HepG2 (cell line): Measurements from ENCODE around the gene ATP2A2. TPM values are rescaled to one million over a fixed set of nuclear protein-coding genes. Genes with fewer than 3 reads are reported as not detected.

ENCODE experiments used
- ATAC-seq: fragments of 200-7000 bp; cut with Tn5 transposase; 3 replicates; pipeline ENCODE4 v1.9.1; 2020; ENCODE audit warnings: mild to moderate bottlenecking, moderate library complexity
- BruUV-seq: library from RNA; stranded (reverse); fragments of 400-500 nt; replicated peaks from 2 replicates; lab custom pipeline; 2021; lab: Mats Ljungman, UMichigan
- CTCF ChIA-PET: fragments of 300-600 bp; formaldehyde crosslinking; extraction: SDS; loops from one replicate; lab custom pipeline; 2021; ENCODE audit warnings: low total read pairs, inconsistent platforms, low intra/inter-chr PET ratio; lab: Yijun Ruan, JAX
- POLR2A ChIA-PET: fragments of 350-600 bp; sonication (Branson Sonifier 250); formaldehyde crosslinking; loops from one replicate; lab custom pipeline; 2020; ENCODE audit warnings: antibody characterized with exemption, inconsistent platforms; lab: Yijun Ruan, JAX
- DNase-seq: peaks from one replicate; pipeline ENCODE4 v3.0.0-alpha.2; 2015; ENCODE audit warnings: low spot score
- FAIRE-seq: peaks from 3 replicates; lab custom pipeline; 2011; peaks lifted over from hg19 to GRCh38; lab: Jason Lieb, UNC
- H2AFZ ChIP-seq: one replicate; pipeline ENCODE4 v1.6.1; 2011; ENCODE audit warnings: low read length, inconsistent platforms
- H3K27ac ChIP-seq: fragments of 300-600 bp; 3 replicates; pipeline ENCODE4 v1.8.0; 2011; ENCODE audit warnings: mixed run types, mild to moderate bottlenecking, mixed read lengths, low read length, inconsistent platforms; ENCODE audit not compliant: insufficient read depth; ENCODE audit errors: extremely low read length
- H3K27me3 ChIP-seq, 2 experiments: fragments of 200-600 bp in 1 of 2; 2 replicates in 1 of 2; 3 replicates in 1 of 2; pipeline versions ENCODE4 v1.6.0 to v1.8.0; 2011; ENCODE audit warnings: low read length in 2 of 2, mild to moderate bottlenecking in 2 of 2, moderate library complexity in 2 of 2, inconsistent platforms in 1 of 2; ENCODE audit not compliant: insufficient read depth in 2 of 2, control insufficient read depth in 1 of 2
- H3K36me3 ChIP-seq, 2 experiments: fragments of 200-600 bp in 1 of 2; replicated peaks in 1 of 2; 2 replicates in 1 of 2; 3 replicates in 1 of 2; pipeline versions ENCODE4 v1.5.1 to v1.8.0; 2011; ENCODE audit warnings: low read length in 2 of 2, inconsistent platforms in 1 of 2; ENCODE audit not compliant: insufficient read depth in 2 of 2, control insufficient read depth in 1 of 2
- H3K4me1 ChIP-seq: 2 replicates; pipeline ENCODE4 v1.5.1; 2012; ENCODE audit warnings: low read length, inconsistent platforms; ENCODE audit not compliant: insufficient read depth
- H3K4me2 ChIP-seq: 2 replicates; pipeline ENCODE4 v1.6.0; 2011; ENCODE audit warnings: low read depth, low read length, inconsistent platforms
- H3K4me3 ChIP-seq, 3 experiments: fragments of 200-600 bp in 1 of 3; sonication (generic), shearing (Covaris generic) in 1 of 3; replicated peaks in 1 of 3; 2 replicates each; pipeline ENCODE4 v1.5.1; 2011 to 2016; ENCODE audit warnings: low read length in 3 of 3, inconsistent platforms in 2 of 3, low read depth in 2 of 3, mild to moderate bottlenecking in 2 of 3, control low read depth in 1 of 3, mixed read lengths in 1 of 3; ENCODE audit not compliant: insufficient read depth in 1 of 3
- H3K79me2 ChIP-seq: one replicate; pipeline ENCODE4 v1.6.1; 2011; ENCODE audit warnings: low read length, inconsistent platforms; ENCODE audit not compliant: insufficient read depth
- H3K9ac ChIP-seq: 2 replicates; pipeline ENCODE4 v1.6.0; 2011; ENCODE audit warnings: mild to moderate bottlenecking, low read depth, low read length, inconsistent platforms; ENCODE audit not compliant: insufficient read depth
- H3K9me3 ChIP-seq: 2 replicates; pipeline ENCODE4 v1.5.1; 2012; ENCODE audit warnings: mild to moderate bottlenecking, low read length
- H4K20me1 ChIP-seq: 2 replicates; pipeline ENCODE4 v1.6.0; 2011; ENCODE audit warnings: inconsistent platforms, mild to moderate bottlenecking, low read length, moderate library complexity; ENCODE audit not compliant: insufficient read depth
- FOXC1 ChIP-seq: sonication (generic); formaldehyde crosslinking; IDR thresholded peaks from 2 replicates; pipeline ENCODE4 v1.8.0; 2022; ENCODE audit warnings: mild to moderate bottlenecking, missing genetic modification reagents, borderline replicate concordance
- FUBP1 ChIP-seq: sonication (generic); formaldehyde crosslinking; IDR thresholded peaks from 2 replicates; pipeline ENCODE4 v1.5.1; 2020; ENCODE audit warnings: missing genetic modification reagents, mild to moderate bottlenecking, borderline replicate concordance
- MXD3 ChIP-seq: IDR thresholded peaks from 2 replicates; pipeline ENCODE4 v1.6.1; 2016; ENCODE audit warnings: mild to moderate bottlenecking, missing biosample characterization, missing genetic modification reagents
- RBM22 ChIP-seq: fragments of 200-400 bp; formaldehyde crosslinking; optimal IDR thresholded peaks from 2 replicates; pipeline ENCODE3; 2017; ENCODE audit warnings: mild to moderate bottlenecking, low read length, moderate library complexity
- ZBTB3 ChIP-seq: sonication (generic); formaldehyde crosslinking; IDR thresholded peaks from 2 replicates; pipeline ENCODE4 v1.4.0; 2020; ENCODE audit warnings: low read depth, mild to moderate bottlenecking, moderate library complexity, missing genetic modification reagents, borderline replicate concordance
- ZMYM3 ChIP-seq: sonication (generic); formaldehyde crosslinking; IDR thresholded peaks from 2 replicates; pipeline ENCODE4 v1.5.1; 2020; ENCODE audit warnings: mild to moderate bottlenecking, missing genetic modification reagents
- ZNF121 ChIP-seq: sonication (generic); formaldehyde crosslinking; IDR thresholded peaks from 2 replicates; pipeline ENCODE4 v1.5.0; 2020; ENCODE audit warnings: mild to moderate bottlenecking, missing genetic modification reagents
- ZNF326 ChIP-seq: sonication (generic); formaldehyde crosslinking; IDR thresholded peaks from 2 replicates; pipeline ENCODE4 v1.4.0; 2020; ENCODE audit warnings: missing genetic modification reagents, borderline replicate concordance
- ZNF382 ChIP-seq: sonication (generic); formaldehyde crosslinking; IDR thresholded peaks from 2 replicates; pipeline ENCODE4 v1.5.0; 2020; ENCODE audit warnings: missing genetic modification reagents, mild to moderate bottlenecking, borderline replicate concordance
- ZNF431 ChIP-seq: sonication (generic); formaldehyde crosslinking; IDR thresholded peaks from 2 replicates; pipeline ENCODE4 v1.9.0; 2022; ENCODE audit warnings: missing genetic modification reagents, low read depth, mild to moderate bottlenecking, borderline replicate concordance
- WGBS: methylation state at CpG from one replicate; pipeline ENCODE4 v1.1.6; 2017; ENCODE audit warnings: low lambda C conversion rate; 5-methylcytosine and 5-hydroxymethylcytosine counted together
- in situ Hi-C: cut with HindIII; loops from 2 replicates; pipeline ENCODE4 v1.10.0; 2017; ENCODE audit warnings: low pct_unique_long_range_greater_than_20kb; ENCODE audit not compliant: extremely low pct_ligation_motif_present
- intact Hi-C: fragments of 100-400 bp; cut with micrococcal nuclease; formaldehyde crosslinking; loops from one replicate; pipeline ENCODE4 v1.10.0; 2022; ENCODE audit not compliant: unreplicated experiment
- polyA plus RNA-seq, 8 experiments: library from polyadenylated mRNA; depleted of rRNA in 3 of 8; stranded (reverse) in 7 of 8; unstranded in 1 of 8; fragments of >200 nt; fragmentation: Illumina TruSeq in 4 of 8; extraction: Trizol in 4 of 8; gene quantifications; 2 replicates each; pipeline versions ENCODE4 v1.2.1 to v1.2.3, GENCODE V29; 2011 to 2016; ENCODE audit warnings: low read depth in 4 of 8, missing spikeins in 1 of 8, mixed read lengths in 1 of 8; ENCODE audit not compliant: insufficient read depth in 1 of 8
- total RNA-seq, 5 experiments: library from RNA; depleted of rRNA; stranded (reverse); fragments of >200 nt; fragmentation: Illumina TruSeq; extraction: Trizol; gene quantifications; 2 replicates each; pipeline ENCODE4 v1.2.3, GENCODE V29; 2016; ENCODE audit warnings: low read depth in 1 of 5

ATP2A2 gene
- total and polyA plus RNA-seq, 2 of the 13 experiments (the other 11 are each of a cell fraction or from before 2014, with no cell fraction given), result 35.4 to 85.5 TPM

GRCh38 chr12:110353211-110353965, 72.3 kb downstream of the ATP2A2 start (continued):
- no peak for TF ChIP-seq ZNF326 (CRISPR knock-in tag)
- no peak for TF ChIP-seq FOXC1 (CRISPR knock-in tag)
- TF ChIP-seq RBM22, result no peak
- TF ChIP-seq ZBTB3 (CRISPR knock-in tag), result no peak
- TF ChIP-seq ZMYM3 (CRISPR knock-in tag), result no peak
- no peak for TF ChIP-seq ZNF431 (CRISPR knock-in tag)

- intact Hi-C loops (no loop called here), in situ Hi-C loops (no loop called here)
- no peaks in the 10 kb centered on the region for H4K20me1 ChIP-seq
- ChIA-PET POLR2A (no interaction called here), CTCF (interaction anchor here (1.2 to 1.4 kb wide), 2 partner anchors 77 to 248 kb away, joined by 3 to 7 read pairs; no protein-coding TSS in a partner anchor)
- no peaks in the 10 kb centered on the region for H3K27me3 ChIP-seq
- FAIRE-seq, result no peak
- no TSS peak for BruUV-seq
- no peak for DNase-seq
- H3K4me1 ChIP-seq, result no peaks in the 10 kb centered on the region
- H3K9me3 ChIP-seq, result no peaks in the 10 kb centered on the region
- no peak overlapping the region for H2AFZ ChIP-seq
- no peak overlapping the region for H3K27ac ChIP-seq
- no peak overlapping the region for H3K9ac ChIP-seq
- TF ChIP-seq ZNF382 (no peak), FUBP1 (CRISPR knock-in tag) (no peak), MXD3 (CRISPR knock-in tag) (no peak), ZNF121 (CRISPR knock-in tag) (peak; percentile 34; the same call in 1 of the 2 replicates)
- peaks cover 0 to 12% of the 10 kb centered on the region in 2 experiments; a peak in 2 of 5 replicates for H3K36me3 ChIP-seq
- H3K79me2 ChIP-seq, result no peaks in the 10 kb centered on the region
- H3K4me2 ChIP-seq, result no peak overlapping the region
- 77% methylated on average over 7 of the region's 7 CpGs for WGBS
- H3K4me3 ChIP-seq, result no peak overlapping the region
- peak; percentile 13 for ATAC-seq
Observed at GRCh38 chr12:110354172-110354780, 73.2 kb downstream of the ATP2A2 start.
